BE2C (cell line): Measurements from ENCODE around the gene TMEM141.

Experiments used
- DNase-seq: peaks from one replicate; pipeline ENCODE4 v3.0.0-alpha.2; 2020
- H3K27me3 ChIP-seq: fragments of 250-450 bp; sonication (Bioruptor Pico); 2 replicates; pipeline ENCODE4 v1.5.1; 2020; ENCODE audit warnings: mild to moderate bottlenecking
- H3K36me3 ChIP-seq: fragments of 250-450 bp; sonication (Bioruptor Pico); 2 replicates; pipeline ENCODE4 v1.5.1; 2020; ENCODE audit warnings: mild to moderate bottlenecking
- H3K4me1 ChIP-seq: fragments of 250-450 bp; sonication (Bioruptor Pico); 2 replicates; pipeline ENCODE4 v1.5.1; 2020
- H3K4me3 ChIP-seq: 2 replicates; pipeline ENCODE4 v1.5.1; 2011; ENCODE audit warnings: low read depth, low read length
- H3K9me3 ChIP-seq: fragments of 250-450 bp; sonication (Bioruptor Pico); 2 replicates; pipeline ENCODE4 v1.5.1; 2020
- CTCF ChIP-seq: IDR thresholded peaks from 2 replicates; pipeline ENCODE4 v1.5.1; 2012; ENCODE audit warnings: mild to moderate bottlenecking, low read depth, low read length

TMEM141 gene

GRCh38 chr9:136775191-136775590 is 16.0 kb upstream of the TMEM141 start:
- Histone ChIP-seq H3K9me3 (peaks cover 5% of the 10 kb centered on the region; the same call in 1 of the 2 replicates), H3K36me3 (no peaks in the 10 kb centered on the region), H3K27me3 (no peaks in the 10 kb centered on the region), H3K4me3 (no peak overlapping the region), H3K4me1 (no peaks in the 10 kb centered on the region)
- no peak for TF ChIP-seq CTCF
- no peak for DNase-seq

GRCh38 chr9:136776947-136777346 is 14.2 kb upstream of the TMEM141 start:
- Histone ChIP-seq H3K36me3 (no peaks in the 10 kb centered on the region), H3K4me1 (no peaks in the 10 kb centered on the region), H3K4me3 (no peak overlapping the region), H3K9me3 (peaks cover 5% of the 10 kb centered on the region; the same call in 1 of the 2 replicates), H3K27me3 (no peaks in the 10 kb centered on the region)
- no peak for TF ChIP-seq CTCF
- DNase-seq: no peak

GRCh38 chr9:136777359-136777758 is 13.8 kb upstream of the TMEM141 start:
- H3K9me3 ChIP-seq: peaks cover 5% of the 10 kb centered on the region; the same call in 1 of the 2 replicates
- H3K27me3 ChIP-seq: no peaks in the 10 kb centered on the region
- DNase-seq: no peak
- no peak overlapping the region for H3K4me3 ChIP-seq
- no peaks in the 10 kb centered on the region for H3K36me3 ChIP-seq
- TF ChIP-seq CTCF: no peak
- H3K4me1 ChIP-seq: no peaks in the 10 kb centered on the region

GRCh38 chr9:136779808-136780207 is 11.3 kb upstream of the TMEM141 start:
- Histone ChIP-seq H3K4me1 (peaks cover 10% of the 10 kb centered on the region), H3K27me3 (no peaks in the 10 kb centered on the region), H3K9me3 (no peaks in the 10 kb centered on the region), H3K36me3 (no peaks in the 10 kb centered on the region), H3K4me3 (no peak overlapping the region)
- DNase-seq: no peak
- peak; percentile 29; the same call in 1 of the 2 replicates for TF ChIP-seq CTCF

- Histone ChIP-seq H3K4me1 (peaks cover 12% of the 10 kb centered on the region), H3K9me3 (no peaks in the 10 kb centered on the region), H3K36me3 (no peaks in the 10 kb centered on the region), H3K4me3 (no peak overlapping the region), H3K27me3 (no peaks in the 10 kb centered on the region)
- no peak for TF ChIP-seq CTCF
- no peak for DNase-seq
Observed at GRCh38 chr9:136782452-136782851, 8.7 kb upstream of the TMEM141 start.

GRCh38 chr9:136784249-136784996 is 6.7 kb upstream of the TMEM141 start:
- Histone ChIP-seq H3K9me3 (no peaks in the 10 kb centered on the region), H3K36me3 (no peaks in the 10 kb centered on the region), H3K4me3 (no peak overlapping the region), H3K4me1 (peaks cover 22% of the 10 kb centered on the region), H3K27me3 (no peaks in the 10 kb centered on the region)
- peak; percentile 50 for DNase-seq
- TF ChIP-seq CTCF: peak; percentile 54
